Adrenal gland (tissue), 12 donors: ENCODE measurements around the gene WFDC13. TPM values are rescaled to one million over a fixed set of nuclear protein-coding genes. Genes with fewer than 3 reads are reported as not detected.
"Not testable (repeated sequence)": the region's sequence is repeated elsewhere in the genome, so short reads cannot be mapped to it uniquely, and the experiment has no call there.

Experiments used
- DNase-seq, 7 donors: peaks; one replicate each; pipeline ENCODE4 v3.0.0-alpha.2; 2019 to 2020
- H3K27ac ChIP-seq, 5 donors: fragments of 200-600 bp; sonication (generic) in 4 of 5; 1 replicate in 3 of 5; 2 replicates in 2 of 5; pipeline versions ENCODE4 v1.5.1 to v1.8.0; 2016 to 2020; ENCODE audit warnings: mild to moderate bottlenecking in 1 of 5
- H3K27me3 ChIP-seq: fragments of 200-600 bp; 2 replicates; pipeline ENCODE4 v1.8.0; 2021
- H3K36me3 ChIP-seq, 2 donors: fragments of 200-600 bp; replicated peaks in 1 of 2; 1 replicate in 1 of 2; 2 replicates in 1 of 2; pipeline versions ENCODE4 v1.5.1 to v1.8.0; 2018 to 2022
- H3K4me1 ChIP-seq, 2 donors: fragments of 200-600 bp; replicated peaks in 1 of 2; 1 replicate in 1 of 2; 2 replicates in 1 of 2; pipeline versions ENCODE4 v1.5.1 to v1.8.0; 2018 to 2021
- H3K4me3 ChIP-seq, 4 donors: fragments of 200-600 bp; sonication (generic) in 3 of 4; one replicate each; pipeline ENCODE4 v1.5.1; 2016 to 2018
- H3K9me3 ChIP-seq, 3 donors: fragments of 200-600 bp; sonication (generic) in 1 of 3; replicated peaks in 1 of 3; 1 replicate in 2 of 3; 2 replicates in 1 of 3; pipeline versions ENCODE4 v1.5.1 to v1.8.0; 2016 to 2021
- CTCF ChIP-seq, 6 experiments: fragments of 450-650 bp in 4 of 6; fragments of 200-600 bp in 2 of 6; sonication (generic) in 1 of 6; IDR thresholded peaks; 1 replicate in 5 of 6; 2 replicates in 1 of 6; pipeline versions ENCODE4 v1.5.1 to v1.8.0; 2016 to 2021; ENCODE audit warnings: antibody characterized with exemption in 6 of 6, mild to moderate bottlenecking in 2 of 6, moderate library complexity in 1 of 6
- POLR2A ChIP-seq, 2 donors: fragments of 450-650 bp; IDR thresholded peaks; one replicate each; pipeline ENCODE4 v1.6.1; 2017; ENCODE audit warnings: antibody characterized with exemption in 2 of 2, mild to moderate bottlenecking in 2 of 2, moderate library complexity in 1 of 2
- WGBS, 4 donors: extraction: QIAGEN DNeasy Blood & Tissue Kit in 2 of 4; methylation state at CpG; one replicate each; pipeline versions ENCODE4 v1.1.5 to v1.1.7; 2013 to 2017; 5-methylcytosine and 5-hydroxymethylcytosine counted together
- intact Hi-C, 2 donors: fragments of 100-400 bp; cut with DNase I; formaldehyde crosslinking; loops; one replicate each; pipeline versions ENCODE4 v1.14.1 to v1.15.0; 2022 to 2023
- polyA plus RNA-seq, 3 donors: library from polyadenylated mRNA; stranded (reverse); fragments of 200-250 nt in 2 of 3; fragments of 350-450 nt in 1 of 3; fragmentation: Illumina TruSeq in 1 of 3; extraction: RNeasy Lipid Tissue Mini Kit (QIAGEN cat#74804) in 1 of 3; gene quantifications; one replicate each; pipeline ENCODE4 v1.2.3, GENCODE V29; 2013 to 2014
- total RNA-seq, 9 donors: library from RNA; depleted of rRNA in 4 of 9; stranded (reverse); fragments of >200 nt in 4 of 9; fragments of 120-200 nt in 1 of 9; fragmentation: NEBNext Ultra II Directional in 1 of 9; extraction: Animal tissue kit (Norgen Biotek cat#: 25700) in 1 of 9; gene quantifications; one replicate each; pipeline versions ENCODE4 v1.1.0 to v1.2.4, GENCODE V29; 2013 to 2023
- donor health status: healthy with polysubstance abuse.
- donor health status: Bipolar disorder and iron deficiency.
- donor health status: DM: yes; HTN: yes; CAD: no.
- donor health status: DM: no; HTN: no; CAD: no.
- donor health status: DM: no; HTN: no; CAD: no.
- donor health status: DM: yes; HTN: yes; CAD: no.

WFDC13 gene
- total and polyA plus RNA-seq, 12 donors, result not detected

DNA sequence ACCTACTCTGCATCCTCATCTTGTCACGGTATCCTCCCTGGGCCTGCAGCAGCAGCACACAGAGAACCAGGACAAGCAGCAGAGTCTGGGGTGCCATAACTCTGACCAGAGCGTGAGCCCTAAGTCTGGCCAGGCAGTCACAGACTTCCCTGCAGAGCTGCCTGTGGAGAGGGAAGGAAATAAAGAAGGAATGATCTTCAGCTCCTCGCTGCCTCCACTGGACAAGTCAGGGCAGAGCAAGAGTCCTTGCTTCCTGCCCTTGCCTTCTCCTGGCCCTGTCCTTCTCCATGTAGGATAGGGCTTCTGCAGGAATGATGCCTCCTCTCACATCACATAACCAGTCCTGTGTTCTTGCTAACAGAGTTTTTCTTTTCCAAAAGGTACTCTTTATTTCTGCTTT lies 15.9 kb upstream of the WFDC13 start:
- no peak for TF ChIP-seq POLR2A (IDR thresholded peaks at IDR 0.05)
- TF ChIP-seq CTCF (IDR thresholded peaks at IDR 0.05), result no peak
- no peak for DNase-seq

GRCh38 chr20:45693346-45693745 lies 8.5 kb upstream of the WFDC13 start:
- DNase-seq, H3K9me3 ChIP-seq, H3K36me3 ChIP-seq, H3K4me1 ChIP-seq, H3K27ac ChIP-seq, intact Hi-C loops, H3K4me3 ChIP-seq, H3K27me3 ChIP-seq: not testable (repeated sequence)
- WGBS, 4 donors, result 60 to 100% (median 82%) methylated on average over 1 to 12 of the region's 12 CpGs

More for the DNA sequence above, 15.9 kb upstream of the WFDC13 start:
- Histone ChIP-seq H3K27me3 (no peaks in the 10 kb centered on the region), H3K36me3 (no peaks in the 10 kb centered on the region), H3K9me3 (no peaks in the 10 kb centered on the region), H3K27ac (no peak overlapping the region), H3K4me1 (no peaks in the 10 kb centered on the region), H3K4me3 (no peak overlapping the region)
- WGBS, 4 donors, result 58 to 72% (median 66%) methylated on average over 2 to 3 of the region's 3 CpGs
- intact Hi-C loops, result no loop called here

- Histone ChIP-seq H3K27ac (no peak overlapping the region), H3K36me3 (no peaks in the 10 kb centered on the region), H3K9me3 (no peaks in the 10 kb centered on the region), H3K4me3 (no peak overlapping the region), H3K4me1 (no peaks in the 10 kb centered on the region), H3K27me3 (peaks cover 3% of the 10 kb centered on the region)
- intact Hi-C loops, result no loop called here
- TF ChIP-seq POLR2A (IDR thresholded peaks at IDR 0.05) (no peak), CTCF (IDR thresholded peaks at IDR 0.05) (no peak)
- WGBS, 4 donors, result 73 to 79% (median 76%) methylated on average over 2 of the region's 2 CpGs
- DNase-seq, result no peak
Observed at GRCh38 chr20:45695496-45695895, 6.3 kb upstream of the WFDC13 start.

DNA sequence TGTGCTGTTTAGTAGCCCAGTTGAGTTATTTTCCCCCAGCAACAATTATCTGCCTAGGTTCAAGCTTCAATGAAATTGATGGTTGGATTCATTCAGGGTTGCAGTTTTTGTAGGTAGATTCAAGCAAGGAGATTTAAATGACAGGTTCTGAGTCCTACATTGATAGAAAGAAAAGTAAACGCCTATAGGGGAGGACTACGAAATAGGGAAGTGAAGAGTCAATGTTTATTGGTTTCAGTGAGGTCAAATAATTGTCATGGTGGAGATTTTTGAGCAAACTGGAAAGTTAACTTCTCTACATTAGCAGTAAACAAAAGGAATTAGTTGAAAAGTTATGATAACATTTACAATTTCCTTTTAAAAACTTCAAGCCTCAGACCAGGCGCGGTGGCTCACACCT lies 734 bp upstream of the WFDC13 start:
- Histone ChIP-seq H3K27ac (no peak overlapping the region), H3K27me3 (no peaks in the 10 kb centered on the region), H3K4me3 (no peak overlapping the region), H3K4me1 (no peaks in the 10 kb centered on the region), H3K9me3 (no peaks in the 10 kb centered on the region), H3K36me3 (no peaks in the 10 kb centered on the region)
- intact Hi-C loops, result no loop called here
- TF ChIP-seq CTCF (IDR thresholded peaks at IDR 0.05) (no peak), POLR2A (IDR thresholded peaks at IDR 0.05) (no peak)
- no peak for DNase-seq
- 63 to 84% (median 75%) methylated on average over 4 of the region's 4 CpGs for WGBS, 4 donors

GRCh38 chr20:45704969-45705637 lies 3.3 kb downstream of the WFDC13 start, which contains the start of gene WFDC10B:
Gene WFDC10B (minus strand): TSS chr20:45705019. CDS start chr20:45685992, 19,027 bp downstream.
- Histone ChIP-seq H3K27ac (no peak within 1 kb of the TSS), H3K9me3 (no peaks in the 10 kb centered on the region), H3K4me1 (no peaks in the 10 kb centered on the region), H3K27me3 (peaks cover 13% of the 10 kb centered on the region), H3K36me3 (no peaks in the 10 kb centered on the region), H3K4me3 (no peak within 1 kb of the TSS)
- TF ChIP-seq CTCF (IDR thresholded peaks at IDR 0.05) (no peak), POLR2A (IDR thresholded peaks at IDR 0.05) (no peak)
- 65 to 94% (median 83%) methylated on average over 1 of the region's 1 CpG for WGBS, 4 donors
- no peak for DNase-seq
- intact Hi-C loops, result no loop called here

DNA sequence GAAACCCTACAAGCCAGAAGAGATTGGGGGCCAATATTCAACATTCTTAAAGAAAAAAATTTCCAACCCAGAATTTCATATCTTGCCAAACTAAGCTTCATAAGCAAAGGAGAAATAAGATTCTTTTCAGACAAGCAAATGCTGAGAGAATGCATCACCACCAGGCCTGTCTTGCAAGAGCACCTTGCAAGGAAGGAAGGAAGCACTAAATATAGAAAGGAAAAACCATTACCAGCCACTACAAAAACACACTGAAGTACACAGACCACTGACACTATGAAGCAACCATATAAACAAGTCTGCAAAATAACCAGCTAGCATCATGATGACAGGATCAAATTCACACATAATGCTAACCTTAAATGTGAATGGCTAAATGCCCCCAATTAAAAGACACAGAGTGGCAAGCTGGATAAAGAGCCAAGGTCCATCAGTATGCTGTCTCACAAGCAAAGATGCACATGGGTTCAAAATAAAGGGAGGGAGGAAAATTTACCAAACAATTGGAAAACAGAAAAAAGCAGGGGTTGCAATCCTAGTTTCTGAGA lies 14.4 kb downstream of the WFDC13 start:
- H3K36me3 ChIP-seq, H3K27me3 ChIP-seq, DNase-seq, H3K9me3 ChIP-seq, intact Hi-C loops, H3K4me1 ChIP-seq, H3K27ac ChIP-seq, H3K4me3 ChIP-seq: not testable (repeated sequence)
